ENCODE measurements around the gene FNDC7.

FNDC7 gene

DNA sequence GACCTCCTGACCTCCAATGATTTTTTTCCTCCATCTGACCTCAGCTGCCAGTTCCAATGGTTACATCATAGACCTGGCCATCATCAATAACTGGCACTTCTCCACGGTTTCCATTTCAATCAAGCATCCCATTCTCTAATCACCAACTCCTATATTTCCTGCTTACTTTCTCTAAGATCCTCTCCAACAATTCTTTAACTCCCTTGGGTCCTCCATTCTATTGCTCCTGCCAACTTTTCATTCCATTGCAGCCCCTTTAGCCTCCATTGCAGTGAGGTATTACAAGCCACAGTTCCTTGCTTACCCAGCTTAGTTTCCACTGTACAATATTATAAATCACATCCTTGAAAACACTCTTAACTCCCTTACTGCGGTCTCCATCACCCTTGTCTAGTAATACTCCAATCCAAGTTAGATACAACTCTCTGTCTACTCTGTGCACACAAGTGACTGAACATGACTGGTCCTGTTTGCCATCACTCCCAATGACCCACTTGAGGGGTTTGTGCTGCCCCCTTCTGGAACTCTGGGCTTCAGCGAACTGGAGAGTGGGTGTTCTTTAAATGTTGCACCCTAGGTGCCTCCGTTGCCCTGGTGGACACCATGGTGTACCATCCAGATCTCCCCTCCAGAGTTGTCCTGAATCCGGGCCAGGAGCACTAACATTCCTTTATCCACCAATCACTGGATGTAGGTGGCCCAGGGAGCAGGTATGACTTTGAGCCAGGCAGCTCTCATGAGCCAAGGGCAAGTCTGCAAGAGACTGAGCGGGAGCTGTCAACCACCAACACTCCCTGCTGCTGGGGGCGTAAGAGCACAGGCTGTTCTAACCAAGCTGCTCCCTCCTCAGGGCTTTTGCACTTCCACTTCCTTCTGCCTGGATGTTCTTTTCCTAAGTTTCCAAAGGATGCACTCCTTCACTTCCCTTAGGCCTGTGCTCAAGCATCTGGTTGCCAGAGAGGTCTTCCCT, 3.7 kb upstream of the FNDC7 start:
- TF ChIP-seq, protein P1, sequence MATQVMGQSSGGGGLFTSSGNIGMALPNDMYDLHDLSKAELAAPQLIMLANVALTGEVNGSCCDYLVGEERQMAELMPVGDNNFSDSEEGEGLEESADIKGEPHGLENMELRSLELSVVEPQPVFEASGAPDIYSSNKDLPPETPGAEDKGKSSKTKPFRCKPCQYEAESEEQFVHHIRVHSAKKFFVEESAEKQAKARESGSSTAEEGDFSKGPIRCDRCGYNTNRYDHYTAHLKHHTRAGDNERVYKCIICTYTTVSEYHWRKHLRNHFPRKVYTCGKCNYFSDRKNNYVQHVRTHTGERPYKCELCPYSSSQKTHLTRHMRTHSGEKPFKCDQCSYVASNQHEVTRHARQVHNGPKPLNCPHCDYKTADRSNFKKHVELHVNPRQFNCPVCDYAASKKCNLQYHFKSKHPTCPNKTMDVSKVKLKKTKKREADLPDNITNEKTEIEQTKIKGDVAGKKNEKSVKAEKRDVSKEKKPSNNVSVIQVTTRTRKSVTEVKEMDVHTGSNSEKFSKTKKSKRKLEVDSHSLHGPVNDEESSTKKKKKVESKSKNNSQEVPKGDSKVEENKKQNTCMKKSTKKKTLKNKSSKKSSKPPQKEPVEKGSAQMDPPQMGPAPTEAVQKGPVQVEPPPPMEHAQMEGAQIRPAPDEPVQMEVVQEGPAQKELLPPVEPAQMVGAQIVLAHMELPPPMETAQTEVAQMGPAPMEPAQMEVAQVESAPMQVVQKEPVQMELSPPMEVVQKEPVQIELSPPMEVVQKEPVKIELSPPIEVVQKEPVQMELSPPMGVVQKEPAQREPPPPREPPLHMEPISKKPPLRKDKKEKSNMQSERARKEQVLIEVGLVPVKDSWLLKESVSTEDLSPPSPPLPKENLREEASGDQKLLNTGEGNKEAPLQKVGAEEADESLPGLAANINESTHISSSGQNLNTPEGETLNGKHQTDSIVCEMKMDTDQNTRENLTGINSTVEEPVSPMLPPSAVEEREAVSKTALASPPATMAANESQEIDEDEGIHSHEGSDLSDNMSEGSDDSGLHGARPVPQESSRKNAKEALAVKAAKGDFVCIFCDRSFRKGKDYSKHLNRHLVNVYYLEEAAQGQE (IDR thresholded peaks at IDR 0.05; ENCODE audit: insufficient read depth in 1 of 2, low read depth in 2 of 2, low read length in 2 of 2) = no peak
- TF ChIP-seq POLR2AphosphoS5 (IDR thresholded peaks at IDR 0.05; ENCODE audit: low read depth, low read length) (no peak), FOXP2 (optimal IDR thresholded peaks at IDR 0.05; ENCODE audit: borderline replicate concordance, extremely low read depth, extremely low read length, insufficient read depth) (no peak), SIN3A (IDR thresholded peaks at IDR 0.05; ENCODE audit: borderline replicate concordance, insufficient read depth, low read length) (no peak), TAF1 (IDR thresholded peaks at IDR 0.05; ENCODE audit: borderline replicate concordance, insufficient read depth, low read length) (no peak)

DNA sequence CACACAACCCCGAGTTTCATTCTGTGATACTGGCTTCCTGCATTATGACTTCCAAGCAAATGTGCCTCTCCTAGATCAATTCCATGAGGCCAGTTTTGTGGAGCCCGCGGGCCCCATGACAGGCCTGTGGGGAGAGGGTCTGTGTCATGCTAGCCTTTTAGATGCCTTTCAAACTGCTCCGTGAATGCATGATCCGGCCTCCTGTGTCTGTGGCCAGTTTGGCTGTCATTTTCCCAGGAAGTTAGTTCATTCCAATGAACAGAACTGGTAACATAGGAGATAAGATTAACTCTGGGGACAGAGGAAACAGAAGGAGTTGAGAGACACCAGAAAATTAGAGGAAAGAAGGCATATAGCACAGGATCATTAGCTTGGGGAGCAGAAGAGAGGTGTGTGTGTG, 3.2 kb downstream of the FNDC7 start:
- no peak for TF ChIP-seq FOXP2 (optimal IDR thresholded peaks at IDR 0.05; ENCODE audit: borderline replicate concordance, extremely low read depth, extremely low read length, insufficient read depth)
- no peak for TF ChIP-seq POLR2AphosphoS5 (IDR thresholded peaks at IDR 0.05; ENCODE audit: low read depth, low read length)
- TF ChIP-seq, protein P1 (IDR thresholded peaks at IDR 0.05; ENCODE audit: insufficient read depth in 1 of 2, low read depth in 2 of 2, low read length in 2 of 2) = no peak

DNA sequence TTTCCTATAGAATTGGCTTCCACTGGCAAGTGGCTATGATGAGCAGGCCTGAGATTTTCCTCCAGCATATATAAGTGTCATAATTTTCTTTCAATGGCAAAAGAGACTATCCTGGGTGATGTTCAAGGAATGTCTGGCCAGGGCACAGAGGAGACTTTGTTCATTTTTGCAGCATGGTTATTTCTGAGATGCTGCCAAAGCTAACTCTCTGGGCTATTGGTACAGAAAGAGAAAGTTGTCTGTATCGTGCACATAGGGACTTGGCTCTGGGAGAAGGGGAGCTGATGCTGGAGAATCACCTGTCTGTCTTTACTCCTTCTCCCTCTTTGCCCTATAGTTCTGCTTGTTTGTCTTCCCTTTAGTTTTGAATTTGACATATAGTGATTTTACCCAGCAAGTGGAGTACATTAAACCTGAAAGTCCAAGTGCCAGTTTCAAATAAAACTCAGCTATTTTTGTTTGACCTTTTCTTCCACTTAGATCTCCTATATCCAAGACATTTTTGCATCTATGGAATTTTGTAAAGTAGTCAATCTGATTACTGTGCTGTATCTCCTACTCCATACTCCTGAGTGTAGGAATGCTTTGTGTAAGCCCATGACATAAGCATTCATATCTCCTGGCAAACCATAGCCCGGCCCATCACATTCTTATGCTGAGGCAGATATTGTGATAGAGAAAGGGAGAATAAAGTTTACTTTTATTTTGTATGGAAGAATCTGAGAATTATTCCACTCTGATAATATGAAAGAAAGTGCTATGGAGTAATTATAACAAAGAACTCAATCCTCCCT, 3.9 kb downstream of the FNDC7 start:
- no peak for TF ChIP-seq TAF1 (IDR thresholded peaks at IDR 0.05; ENCODE audit: borderline replicate concordance, insufficient read depth, low read length)
- TF ChIP-seq SIN3A (IDR thresholded peaks at IDR 0.05; ENCODE audit: borderline replicate concordance, insufficient read depth, low read length) = no peak
- TF ChIP-seq FOXP2 (optimal IDR thresholded peaks at IDR 0.05; ENCODE audit: borderline replicate concordance, extremely low read depth, extremely low read length, insufficient read depth) = no peak
- no peak for TF ChIP-seq POLR2AphosphoS5 (IDR thresholded peaks at IDR 0.05; ENCODE audit: low read depth, low read length)
- TF ChIP-seq, protein P1 (IDR thresholded peaks at IDR 0.05; ENCODE audit: insufficient read depth in 1 of 2, low read depth in 2 of 2, low read length in 2 of 2) = no peak

DNA sequence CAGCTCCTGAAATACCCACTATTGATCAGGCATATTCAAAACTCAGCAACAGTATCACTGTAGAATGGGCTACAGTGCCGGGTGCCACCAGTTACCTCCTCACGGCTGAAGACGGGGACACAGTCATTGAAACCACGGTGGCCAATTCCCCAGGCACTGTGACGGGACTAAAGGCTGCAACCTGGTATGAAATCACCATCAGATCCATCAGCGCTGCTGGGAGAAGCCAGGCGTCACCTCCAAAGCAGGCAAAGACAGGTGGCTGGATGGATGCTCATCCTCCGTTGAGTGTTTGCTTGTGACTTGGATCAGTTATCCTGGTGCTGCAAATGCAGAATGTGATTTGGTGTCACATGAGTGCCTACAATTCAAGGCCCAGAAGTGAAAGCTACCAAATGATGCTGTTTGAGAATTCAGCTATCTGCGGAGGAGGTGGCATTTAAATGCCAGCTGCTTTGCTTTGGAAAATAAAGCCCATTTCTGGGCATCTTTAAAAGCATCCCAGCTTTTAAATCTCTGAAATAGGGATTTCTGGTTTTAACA, 5.1 kb downstream of the FNDC7 start:
- no peak for TF ChIP-seq POLR2AphosphoS5 (IDR thresholded peaks at IDR 0.05; ENCODE audit: low read depth, low read length)
- no peak for TF ChIP-seq SIN3A (IDR thresholded peaks at IDR 0.05; ENCODE audit: borderline replicate concordance, insufficient read depth, low read length)
- TF ChIP-seq FOXP2 (optimal IDR thresholded peaks at IDR 0.05; ENCODE audit: borderline replicate concordance, extremely low read depth, extremely low read length, insufficient read depth) = no peak
- TF ChIP-seq, protein P1 (IDR thresholded peaks at IDR 0.05; ENCODE audit: insufficient read depth in 1 of 2, low read depth in 2 of 2, low read length in 2 of 2) = no peak
- TF ChIP-seq TAF1 (IDR thresholded peaks at IDR 0.05; ENCODE audit: borderline replicate concordance, insufficient read depth, low read length) = no peak

All from PFSK-1 (cell line).